ENCODE data around the gene PACSIN1.

DNA sequence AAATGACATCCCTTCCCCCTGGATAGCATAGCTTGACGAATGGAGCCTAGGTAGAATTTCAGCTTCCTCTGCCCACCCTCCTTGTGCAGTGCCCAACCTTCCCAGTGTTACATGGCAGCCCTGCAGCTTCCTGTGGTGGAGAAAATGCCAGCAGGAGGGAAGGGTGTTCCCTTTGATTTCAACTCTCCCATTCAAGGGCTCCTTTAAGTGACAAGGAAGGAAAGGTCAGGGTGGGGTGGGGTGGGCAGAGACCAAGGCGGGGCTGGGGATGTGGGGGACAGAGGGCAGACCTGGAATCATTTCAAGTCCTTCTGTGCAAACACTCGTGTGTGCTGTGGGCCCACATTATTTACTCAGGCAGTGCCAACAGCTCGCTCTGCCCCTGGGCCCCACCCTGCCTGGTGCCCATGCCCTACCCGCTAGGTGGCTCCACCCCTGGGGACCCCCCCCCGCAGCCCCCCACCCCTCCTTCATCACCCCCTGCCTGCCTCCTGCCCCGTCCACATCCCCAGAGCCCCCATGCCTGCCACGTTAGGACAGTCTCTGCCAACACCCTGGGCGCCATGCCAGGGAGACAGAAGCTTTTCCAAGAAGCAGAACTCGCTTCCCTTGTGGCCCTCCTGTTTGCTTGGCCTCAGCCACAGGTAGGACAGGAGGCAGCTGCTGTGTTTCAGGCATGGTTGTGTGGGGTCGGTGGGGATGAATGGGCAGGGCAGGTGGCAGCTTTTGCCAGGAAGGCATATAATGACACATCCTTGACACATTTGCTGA, 80.9 kb downstream of the PACSIN1 start:
- TF ChIP-seq CTCF (IDR thresholded peaks at IDR 0.05) (no peak), POLR2A (IDR thresholded peaks at IDR 0.05) (no peak), EP300 (IDR thresholded peaks at IDR 0.05) (no peak), POLR2AphosphoS5 (IDR thresholded peaks at IDR 0.05) (no peak)
